Stimulated activated CD4-positive, alpha-beta T cell treated with anti-CD3 and anti-CD28 coated beads, TNF-alpha, amount 100 ng/mL, for 48 hours (primary cell): Measurements from ENCODE around the gene NAXE.
"Not testable (repeated sequence)": the region's sequence is repeated elsewhere in the genome, so short reads cannot be mapped to it uniquely, and the experiment has no call there.

Experiments used
- DNase-seq, 3 donors: peaks; one replicate each; pipeline ENCODE4 v3.0.0-alpha.2; 2020; ENCODE audit warnings: low read depth in 3 of 3

Gene NAXE

DNA sequence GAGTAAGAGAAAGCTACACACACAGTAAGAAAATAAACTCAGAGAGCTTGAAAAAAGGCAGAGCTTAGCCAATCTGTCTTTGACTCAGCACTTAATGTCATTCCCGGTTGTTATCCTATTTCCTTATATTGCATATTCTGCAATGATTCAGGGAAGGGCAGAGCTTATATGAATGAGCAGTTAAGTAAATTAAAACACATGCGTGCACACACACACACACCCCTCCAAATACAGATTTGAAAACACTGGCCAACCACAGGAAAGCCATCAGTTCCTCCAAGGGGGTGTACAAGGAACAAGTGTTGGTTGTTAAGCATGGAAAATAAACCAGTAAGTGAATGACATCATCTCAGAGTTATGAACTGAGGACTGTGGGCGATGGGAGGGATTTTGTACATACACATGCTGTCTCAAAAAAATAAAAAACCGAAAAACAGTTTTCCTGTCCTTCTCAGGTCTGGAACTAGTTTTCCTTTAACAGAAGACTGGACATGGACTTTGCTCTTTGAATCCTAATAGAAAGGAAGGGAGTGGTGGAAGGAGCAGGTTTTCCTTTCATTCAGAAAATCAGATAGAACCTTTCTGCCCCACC, 20.2 kb upstream of the NAXE start:
- DNase-seq: no peak

DNA sequence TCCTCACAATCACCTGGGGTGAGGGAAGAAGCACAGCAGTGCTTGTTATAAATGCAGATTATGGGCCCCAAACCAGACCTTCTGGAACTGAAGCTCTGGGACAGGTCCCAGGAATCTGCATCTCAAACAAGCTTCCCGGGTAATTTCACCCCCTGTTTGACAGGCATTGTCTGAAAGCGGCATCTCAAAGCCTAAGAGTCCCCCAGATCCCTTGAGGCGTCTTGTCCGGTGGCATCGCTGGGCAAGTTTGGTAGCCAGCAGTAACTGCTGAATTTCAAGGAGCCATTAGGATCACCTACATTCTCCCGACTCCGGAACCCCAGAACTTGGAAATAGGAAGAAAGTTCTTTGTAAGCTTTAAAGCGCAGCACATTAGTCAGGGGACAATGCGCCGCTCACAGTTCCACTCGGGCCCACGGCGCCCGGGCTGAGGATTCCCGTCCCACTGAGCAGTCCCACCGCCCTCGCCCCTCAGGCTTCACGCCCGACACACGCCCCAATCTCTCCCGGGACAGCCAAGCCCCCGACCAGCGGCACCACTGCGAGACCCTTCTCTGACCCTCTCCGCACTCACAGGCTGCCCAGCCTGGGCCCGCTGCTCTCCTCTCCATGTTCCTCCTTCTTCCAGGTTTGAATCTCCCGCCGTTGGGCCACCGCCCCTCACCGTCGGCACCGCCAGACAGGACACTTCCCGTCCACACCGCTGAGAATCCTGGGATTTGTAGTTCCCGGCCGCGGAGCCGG, 19.5 kb upstream of the NAXE start, which contains the start of gene IQGAP3:
Gene IQGAP3 (minus strand): TSS at position 647 of the 744 bp plus-strand sequence. CDS start 36 bp downstream, at position 611.
- peak; percentile 56 to 67 (median 60) for DNase-seq

DNA sequence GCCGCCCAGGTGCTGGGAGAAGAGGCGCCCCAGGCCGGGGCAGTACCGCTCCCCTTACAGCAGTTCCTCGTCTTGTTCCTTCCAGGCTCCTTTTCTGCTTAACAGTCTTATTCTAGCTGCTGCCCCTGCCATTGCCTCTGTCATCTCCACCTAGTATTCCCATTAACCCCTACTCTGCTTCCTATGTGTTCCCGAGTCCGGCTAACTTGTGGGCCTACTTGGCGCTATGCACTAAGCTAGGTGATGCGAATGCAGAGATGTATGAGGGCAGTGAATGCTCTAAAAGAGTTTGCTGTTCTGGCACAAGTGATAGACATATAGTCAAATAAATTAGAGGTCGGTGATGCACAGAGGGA, 18.9 kb upstream of the NAXE start:
- no peak for DNase-seq

DNA sequence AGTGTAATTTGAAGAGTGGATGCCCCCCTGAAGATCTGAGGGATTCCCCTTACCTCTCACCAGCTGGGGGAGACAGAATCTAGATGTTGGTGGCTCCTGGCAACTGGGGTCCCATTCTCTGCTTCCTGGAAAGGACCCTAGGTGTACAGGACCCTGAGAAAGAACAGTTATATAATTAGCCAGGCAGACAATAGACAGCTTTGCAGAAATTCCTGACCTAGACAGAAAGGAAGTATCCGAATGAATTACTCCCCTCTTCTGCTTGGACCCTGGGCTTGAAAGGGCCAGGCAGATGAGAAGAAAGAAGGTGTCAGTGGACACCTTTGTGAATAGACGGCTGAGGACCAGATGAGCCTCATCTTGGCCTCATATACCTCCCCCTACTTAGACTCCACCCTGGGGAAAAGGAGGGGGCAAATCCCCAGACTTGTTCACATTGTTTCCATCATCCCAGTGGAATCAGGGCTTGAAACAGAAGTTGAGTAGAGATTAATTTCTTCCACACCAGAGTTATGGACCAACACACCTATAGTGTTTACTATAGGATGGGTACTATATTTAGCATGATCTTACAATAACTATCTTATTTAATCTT, 17.4 kb upstream of the NAXE start:
- no peak for DNase-seq

DNA sequence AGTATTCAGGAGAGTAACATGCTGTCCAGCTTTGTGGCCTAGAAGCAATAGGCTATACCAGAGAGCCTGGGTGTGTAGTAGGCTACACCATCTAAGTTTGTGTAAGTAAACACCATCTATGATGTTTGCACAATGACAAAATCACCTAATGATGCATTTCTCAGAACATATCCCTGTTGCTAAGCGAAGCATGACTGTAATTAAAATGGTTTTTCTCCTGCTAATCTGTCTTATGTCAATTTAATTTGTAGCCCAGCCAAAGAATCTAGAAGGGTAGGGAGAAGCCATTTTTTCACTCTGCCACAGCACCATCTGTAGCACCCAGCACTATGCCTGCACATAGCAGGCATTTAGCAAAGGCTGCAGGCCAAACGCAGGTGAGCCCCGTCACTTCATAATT, 14.0 kb upstream of the NAXE start:
- DNase-seq: no peak

DNA sequence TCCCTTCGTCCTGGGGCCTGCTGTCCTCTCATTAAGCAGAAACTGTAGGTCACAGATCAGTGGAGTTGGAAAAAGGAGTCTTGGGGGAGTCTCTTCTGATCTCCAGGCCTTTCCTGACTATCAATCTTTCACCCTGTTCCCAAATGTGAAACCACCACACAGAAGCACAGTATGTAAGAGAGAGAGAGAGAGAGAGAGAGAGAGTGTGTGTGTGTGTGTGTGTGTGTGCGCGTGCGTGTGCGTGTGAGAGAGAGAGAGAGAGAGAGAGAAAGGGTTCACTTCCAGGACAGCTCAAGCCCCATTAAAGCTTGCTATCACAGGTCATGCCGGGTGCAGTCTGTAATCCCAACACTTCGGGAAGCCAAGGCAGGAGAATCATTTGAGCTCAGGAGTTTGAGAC, 13.5 kb upstream of the NAXE start:
- no peak for DNase-seq

DNA sequence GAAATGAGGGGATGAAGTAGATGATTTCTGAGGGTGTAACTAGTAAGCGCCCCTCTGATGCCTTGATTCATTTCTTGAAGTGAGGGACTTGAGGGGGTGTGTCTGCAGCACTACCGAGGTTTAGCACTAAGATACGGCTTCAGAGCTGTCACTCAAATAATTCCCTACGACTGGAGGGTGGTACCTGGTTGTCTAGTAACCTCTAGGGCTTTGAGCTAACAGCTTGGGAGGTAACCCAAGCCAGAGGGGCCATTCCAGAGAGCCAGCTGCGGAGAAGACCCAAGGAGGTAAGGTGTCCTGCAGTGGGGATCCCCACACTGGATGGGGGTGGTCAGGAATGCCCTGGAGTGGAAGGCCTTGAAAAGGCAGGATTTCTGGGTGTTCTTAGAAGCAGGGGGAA, 12.1 kb upstream of the NAXE start, which contains the start of gene TTC24:
Gene TTC24 (plus strand): TSS at position 252 of the 400 bp plus-strand sequence. CDS start 1,642 bp downstream, outside the sequence.
- no peak for DNase-seq

DNA sequence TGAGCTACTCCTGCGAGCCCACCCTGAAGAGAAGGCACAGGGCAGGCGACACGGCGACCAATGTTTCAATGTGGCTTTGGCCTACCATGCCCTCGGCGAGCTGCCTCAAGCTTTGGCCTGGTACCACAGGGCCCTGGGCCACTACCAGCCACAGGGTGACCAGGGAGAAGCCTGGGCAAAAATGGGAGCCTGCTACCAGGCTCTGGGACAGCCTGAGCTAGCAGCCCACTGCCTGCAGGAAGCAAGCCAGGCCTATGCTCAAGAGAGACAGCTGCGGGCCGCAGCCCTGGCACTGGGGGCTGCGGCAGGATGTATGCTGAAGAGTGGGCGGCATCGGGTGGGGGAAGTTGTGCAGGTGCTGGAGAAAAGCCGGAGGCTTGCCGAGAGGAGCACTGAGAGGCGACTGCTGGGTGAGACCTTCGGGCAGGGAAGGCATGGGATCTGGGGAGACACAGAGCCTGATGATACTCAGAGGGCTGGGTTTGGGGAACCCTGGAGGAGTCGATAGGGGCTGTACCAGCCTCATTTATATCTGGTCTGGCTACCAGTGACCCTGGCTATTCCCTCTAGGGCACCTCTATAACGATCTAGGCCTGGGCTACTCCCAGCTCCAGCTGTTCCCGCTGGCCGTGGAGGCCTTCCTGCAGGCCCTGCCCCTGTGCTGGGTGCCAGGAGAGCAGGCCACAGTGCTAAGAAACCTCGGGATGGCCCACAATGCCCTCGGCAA, 9.8 kb upstream of the NAXE start:
- no peak for DNase-seq

DNA sequence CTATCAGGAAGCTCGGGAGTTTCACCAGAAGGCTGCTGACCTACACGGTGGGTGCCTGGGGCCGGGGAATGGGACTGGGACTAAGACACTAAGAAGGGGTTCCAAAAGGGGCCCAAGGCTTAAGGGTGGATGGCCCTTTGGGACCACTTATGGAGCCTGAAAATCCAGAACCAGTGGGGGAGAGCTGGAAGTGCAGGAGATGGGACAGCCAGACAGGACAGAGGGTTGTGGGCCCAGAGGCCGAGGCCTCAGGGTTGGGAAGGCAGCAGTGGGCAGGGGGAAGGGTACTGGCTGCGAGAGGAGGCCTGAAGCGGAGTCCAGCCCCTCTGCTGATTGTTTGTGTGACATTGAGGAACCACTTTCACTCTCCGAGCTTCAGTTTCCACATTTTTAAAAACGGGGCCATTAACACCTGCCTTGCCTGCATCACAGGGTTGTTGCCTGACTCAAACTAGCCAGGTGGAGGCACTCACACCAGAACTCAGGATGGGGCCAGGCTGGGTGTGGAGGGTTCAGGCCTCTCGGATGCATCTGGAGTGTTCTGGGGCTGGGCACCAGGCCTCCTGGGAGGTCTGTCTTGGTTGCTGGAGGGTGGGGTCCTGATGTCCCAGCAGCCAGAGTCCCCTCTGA, 9.1 kb upstream of the NAXE start:
- no peak for DNase-seq

DNA sequence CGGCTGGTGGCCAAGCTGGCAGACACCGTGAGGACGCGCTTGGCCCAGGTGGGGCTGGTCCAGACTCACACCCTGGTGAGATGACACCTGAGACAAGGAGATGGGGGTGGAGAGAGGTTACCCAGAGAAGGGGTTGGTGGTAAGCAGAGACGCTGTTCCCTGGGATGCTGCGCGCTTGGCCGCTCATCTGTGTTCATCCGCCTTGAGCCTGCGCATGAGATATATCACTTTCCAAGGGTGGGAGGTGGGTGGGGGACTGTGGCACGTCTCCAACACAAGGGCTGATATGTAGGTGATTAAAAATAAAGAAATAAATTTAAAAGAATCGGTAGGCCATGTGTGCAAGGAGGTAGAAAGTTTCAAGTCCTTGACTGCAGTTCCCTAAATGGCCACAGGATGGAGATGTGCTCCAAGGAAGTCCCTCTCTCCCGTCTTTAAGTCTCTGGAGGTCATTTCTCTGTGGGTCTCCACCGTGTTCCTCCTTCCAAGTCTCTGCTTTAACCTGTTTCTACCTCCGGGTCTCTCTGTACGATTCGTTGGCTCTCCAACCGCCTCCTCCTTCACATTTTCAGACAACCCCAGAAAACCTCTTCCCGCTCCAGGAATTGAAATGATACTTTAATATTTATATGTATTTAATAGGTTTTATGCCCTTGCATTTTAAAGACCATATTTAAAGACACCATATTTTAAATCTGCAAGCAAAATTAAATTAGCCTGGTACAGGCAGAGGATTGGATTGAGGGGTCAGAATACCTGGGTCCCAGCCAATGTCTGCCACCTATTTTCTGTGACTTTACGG, 7.6 kb upstream of the NAXE start:
- peak; percentile 47 to 75 (median 71) for DNase-seq

DNA sequence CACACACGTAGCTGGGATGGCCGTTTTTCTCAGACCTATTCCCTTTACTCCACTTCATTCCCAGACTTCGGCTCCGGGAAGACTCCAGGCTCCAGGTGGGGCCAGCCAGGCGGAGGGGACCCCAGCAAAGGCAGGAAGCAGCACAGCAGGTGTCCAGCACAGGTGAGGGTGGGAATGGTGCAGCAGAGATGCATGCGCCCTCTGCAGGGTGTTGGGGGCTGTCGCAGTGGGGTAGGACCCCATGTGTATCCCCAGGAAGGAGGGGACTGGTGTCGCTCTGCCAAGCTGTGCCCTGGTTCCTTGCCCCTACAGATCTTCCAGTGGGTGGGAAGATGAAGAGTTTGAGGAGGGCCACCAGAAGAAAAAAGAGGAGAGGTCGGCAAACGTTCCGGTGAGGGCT, 6.8 kb upstream of the NAXE start:
- DNase-seq: no peak

DNA sequence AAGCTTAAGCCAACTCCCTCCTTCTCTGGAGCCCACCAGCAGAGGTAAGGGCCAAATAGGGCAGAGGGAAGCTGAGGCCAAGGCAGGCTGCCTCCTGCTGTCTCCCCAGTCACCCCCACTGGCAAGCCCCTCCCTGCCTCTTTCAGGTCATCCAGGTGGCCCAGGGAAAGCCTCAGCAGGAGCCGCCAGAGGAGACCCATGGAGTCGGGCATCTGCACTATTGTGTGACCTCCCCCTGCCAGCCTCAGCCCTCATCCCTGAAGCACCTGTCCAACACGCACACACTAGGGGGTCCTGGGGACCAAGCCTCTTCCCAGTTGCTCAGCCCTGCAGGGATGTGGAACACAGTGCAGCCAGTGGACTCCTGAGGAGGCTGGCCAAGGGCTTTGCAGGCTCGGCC, 5.3 kb upstream of the NAXE start:
- no peak for DNase-seq

DNA sequence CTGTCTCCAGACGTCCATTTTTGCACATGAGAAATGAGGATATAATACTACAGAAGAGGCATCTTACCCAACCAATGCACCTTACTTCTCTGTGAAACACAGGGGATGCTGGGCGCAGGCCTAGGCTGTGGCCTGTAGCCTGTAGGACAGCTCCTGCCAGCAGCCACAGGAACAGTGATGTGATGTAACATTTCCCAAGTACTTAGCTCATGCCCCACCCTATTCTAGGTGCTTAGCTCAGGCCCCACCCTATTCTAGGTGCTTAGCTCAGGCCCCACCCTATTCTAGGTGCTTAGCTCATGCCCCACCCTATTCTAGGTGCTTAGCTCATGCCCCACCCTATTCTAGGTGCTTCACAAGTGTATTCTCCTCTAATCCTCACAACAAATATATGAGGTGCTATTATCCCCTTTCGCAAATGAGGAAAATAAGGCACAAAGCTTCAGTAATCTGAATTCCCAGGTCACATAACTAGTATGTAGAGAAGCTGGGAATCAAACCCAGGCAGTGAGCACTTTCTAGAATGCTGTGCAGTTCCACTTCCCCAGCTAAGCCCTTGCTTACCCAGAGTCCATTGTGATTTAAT, 4.6 kb upstream of the NAXE start:
- DNase-seq: no peak

DNA sequence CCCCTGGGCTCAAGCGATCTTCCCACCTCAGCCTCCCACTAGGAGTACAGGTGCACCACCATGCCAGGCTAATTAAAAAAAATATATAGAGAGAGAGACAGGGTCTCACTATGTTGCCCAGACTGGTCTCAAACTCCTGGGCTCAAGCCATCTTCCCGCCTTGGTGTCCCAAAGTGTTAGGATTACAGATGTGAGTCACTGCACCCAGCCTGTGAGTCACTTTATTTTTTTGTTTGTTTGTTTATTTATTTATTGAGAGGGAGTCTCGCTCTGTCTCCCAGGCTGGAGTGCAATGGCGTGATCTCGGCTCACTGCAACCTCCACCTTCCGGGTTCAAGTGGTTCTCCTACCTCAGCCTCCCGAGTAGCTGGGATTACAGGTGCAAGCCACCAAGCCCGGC, 3.6 kb upstream of the NAXE start:
- DNase-seq: not testable (repeated sequence)

DNA sequence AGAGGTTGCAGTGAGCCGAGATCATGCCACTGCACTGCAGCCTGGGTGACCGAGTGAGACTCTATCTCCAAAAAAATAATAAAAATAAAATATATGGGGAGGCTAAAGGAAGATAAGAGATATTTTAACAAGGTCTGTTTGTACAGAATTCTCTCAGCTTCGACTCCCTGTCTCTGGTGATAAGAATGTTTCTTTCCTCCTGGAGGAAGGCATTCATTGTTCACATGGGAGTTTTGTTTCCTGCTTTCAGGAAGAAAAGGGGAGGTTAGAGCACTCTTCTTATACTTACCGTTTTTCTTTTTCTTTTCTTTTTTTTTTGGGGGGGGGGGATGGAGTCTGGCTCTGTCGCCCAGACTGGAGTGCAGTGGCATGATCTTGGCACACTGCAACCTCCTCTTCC, 2.0 kb upstream of the NAXE start:
- no peak for DNase-seq

DNA sequence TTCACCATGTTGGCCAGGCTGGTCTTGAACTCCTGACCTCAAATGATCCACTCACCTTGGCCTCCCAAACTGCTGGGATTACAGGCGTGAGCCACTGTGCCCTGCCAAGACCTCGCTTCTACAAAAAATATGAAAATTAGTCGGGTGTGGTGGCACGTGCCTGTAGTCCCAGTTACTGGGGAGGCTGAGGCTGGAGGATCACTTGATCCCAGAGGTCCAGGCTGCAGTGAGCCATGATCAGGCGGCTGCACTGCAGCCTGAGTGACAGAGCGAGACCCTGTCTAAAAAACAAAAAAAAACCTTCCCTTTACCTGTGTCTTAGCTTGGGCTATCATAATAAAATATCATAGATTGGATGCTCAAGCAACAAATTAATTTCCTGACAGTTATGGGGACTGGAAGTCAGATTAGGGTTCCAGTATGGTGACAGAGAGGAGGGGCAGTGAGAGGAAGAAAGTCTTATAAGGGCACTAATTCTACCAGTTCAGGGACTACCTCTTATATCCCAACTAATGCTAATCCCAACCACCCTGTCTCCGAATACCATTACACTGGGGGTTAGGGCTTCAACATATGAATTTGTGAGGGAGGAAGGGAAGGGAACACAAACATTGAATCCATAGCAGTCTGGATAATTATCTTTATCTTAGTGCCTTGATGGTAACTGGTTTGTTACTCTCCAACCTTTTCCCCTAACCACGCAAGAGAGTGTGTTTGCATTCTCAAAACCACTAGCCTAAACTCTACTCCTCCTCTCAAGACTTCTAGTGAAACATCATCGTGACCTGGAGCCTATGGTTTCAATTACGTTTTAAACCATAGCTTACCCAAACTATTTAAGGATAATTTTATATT, 1.0 kb upstream of the NAXE start:
- no peak for DNase-seq

DNA sequence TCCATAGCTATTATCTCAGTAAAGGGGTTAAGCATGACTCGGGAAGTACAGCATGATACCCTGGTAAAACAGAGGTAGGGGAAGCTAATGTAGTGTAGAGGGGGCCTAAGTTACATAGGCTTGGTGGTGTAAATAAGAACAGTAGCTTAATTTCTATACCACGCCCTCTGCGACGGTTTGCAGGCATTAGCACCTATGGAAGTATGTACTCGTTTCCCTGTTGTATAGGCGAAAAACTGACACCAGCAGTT, 470 bp upstream of the NAXE start:
- DNase-seq: no peak

DNA sequence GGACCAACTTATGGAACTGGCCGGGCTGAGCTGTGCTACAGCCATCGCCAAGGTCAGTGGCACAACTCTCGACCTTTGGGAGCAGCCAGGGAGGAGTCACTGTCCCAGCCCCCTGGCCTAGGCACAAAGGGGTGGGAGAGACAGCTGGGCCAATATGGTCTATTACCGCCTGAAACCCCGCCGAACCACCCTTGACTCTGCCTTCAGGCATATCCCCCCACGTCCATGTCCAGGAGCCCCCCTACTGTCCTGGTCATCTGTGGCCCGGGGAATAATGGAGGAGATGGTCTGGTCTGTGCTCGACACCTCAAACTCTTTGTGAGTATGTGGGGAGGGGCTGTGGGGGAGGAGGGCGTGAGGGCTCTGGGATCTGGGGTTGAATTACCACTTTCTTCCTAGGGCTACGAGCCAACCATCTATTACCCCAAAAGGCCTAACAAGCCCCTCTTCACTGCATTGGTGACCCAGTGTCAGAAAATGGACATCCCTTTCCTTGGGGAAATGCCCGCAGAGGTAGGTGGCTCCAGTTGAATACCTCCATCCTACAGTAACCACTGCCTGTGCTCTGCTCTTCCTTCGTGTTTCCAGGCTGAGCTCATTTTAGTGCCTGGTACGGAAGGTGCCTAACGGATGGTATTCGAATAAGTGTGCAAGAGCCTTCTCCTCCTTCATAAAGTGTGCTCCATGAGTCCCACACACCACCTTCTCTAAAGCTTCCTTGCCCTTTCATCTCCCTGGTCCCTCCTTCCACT, 758 bp downstream of the NAXE start:
- no peak for DNase-seq

DNA sequence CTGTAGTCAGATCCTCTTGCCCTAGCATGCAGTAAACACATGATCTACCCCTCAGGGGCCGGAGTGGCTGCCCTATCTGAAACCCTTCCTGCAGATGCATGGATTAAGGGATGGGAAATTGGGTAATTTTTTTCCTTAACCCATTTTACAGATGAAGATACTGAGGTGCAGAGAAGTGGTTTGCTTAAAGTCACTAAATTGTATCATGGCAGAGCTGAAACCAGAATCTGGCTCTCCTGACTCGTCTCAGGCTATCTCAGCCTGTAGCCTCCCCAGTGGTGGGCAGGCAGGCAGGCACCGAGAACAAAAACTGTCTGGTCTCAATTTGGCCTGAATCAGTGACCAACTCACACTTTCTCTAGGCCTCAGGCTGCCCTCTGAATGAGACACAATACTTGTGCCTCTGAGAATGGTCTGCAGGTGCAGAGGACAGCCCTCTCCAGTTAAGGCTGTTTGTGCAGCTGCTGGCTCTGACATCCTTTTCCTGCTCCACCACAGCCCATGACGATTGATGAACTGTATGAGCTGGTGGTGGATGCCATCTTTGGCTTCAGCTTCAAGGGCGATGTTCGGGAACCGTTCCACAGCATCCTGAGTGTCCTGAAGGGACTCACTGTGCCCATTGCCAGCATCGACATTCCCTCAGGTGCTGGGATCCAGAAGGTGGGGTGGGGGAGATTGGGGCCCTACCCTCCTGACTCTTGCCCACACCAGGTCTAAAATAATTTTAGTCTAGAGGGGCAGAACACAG, 1.5 kb downstream of the NAXE start:
- DNase-seq: no peak
